GM12878 (cell line): Measurements from ENCODE around the gene EZH2. TPM values are rescaled to one million over a fixed set of nuclear protein-coding genes. Genes with fewer than 3 reads are reported as not detected.
A peak's percentile ranks its signal among the peaks of the same experiment; 100 is the strongest.

Experiments used
- ATF2 ChIP-seq: IDR thresholded peaks from 2 replicates; pipeline ENCODE4 v1.6.1; 2012; ENCODE audit warnings: low read length, inconsistent platforms
- BCLAF1 ChIP-seq: fragments of 450-650 bp; IDR thresholded peaks from 2 replicates; pipeline ENCODE4 v1.6.1; 2017; ENCODE audit warnings: antibody characterized with exemption, mild to moderate bottlenecking, moderate library complexity
- CBFB ChIP-seq: IDR thresholded peaks from 2 replicates; pipeline ENCODE4 v1.6.1; 2016; ENCODE audit warnings: antibody characterized with exemption, low read depth
- EP300 ChIP-seq, 2 experiments: fragments of 150-350 bp in 1 of 2; IDR thresholded peaks; 2 replicates each; pipeline ENCODE4 v1.6.1; 2011 to 2012; ENCODE audit warnings: low read depth in 2 of 2, low read length in 2 of 2, borderline replicate concordance in 1 of 2, improper control_type of control experiment in 1 of 2, inconsistent platforms in 1 of 2; ENCODE audit not compliant: control insufficient read depth in 1 of 2
- FOS ChIP-seq: IDR thresholded peaks from 3 replicates; pipeline ENCODE4 v1.6.1; 2011; ENCODE audit warnings: borderline replicate concordance; ENCODE audit not compliant: insufficient read length; ENCODE audit errors: extremely low read depth
- HCFC1 ChIP-seq: fragments of 150-350 bp; IDR thresholded peaks from 2 replicates; pipeline ENCODE4 v1.6.1; 2014; ENCODE audit warnings: low read length
- IRF3 ChIP-seq: fragments of 450-650 bp; IDR thresholded peaks from 2 replicates; pipeline ENCODE4 v1.6.1; 2014; ENCODE audit warnings: mild to moderate bottlenecking
- KAT2A ChIP-seq: conservative IDR thresholded peaks from 2 replicates; pipeline ENCODE4 v1.6.1; 2011; ENCODE audit warnings: low read depth, low read length; ENCODE audit not compliant: control insufficient read depth
- MYB ChIP-seq: fragments of 150-350 bp; IDR thresholded peaks from 2 replicates; pipeline ENCODE4 v1.6.1; 2014; ENCODE audit warnings: mild to moderate bottlenecking, low read depth, low read length, borderline replicate concordance
- NFIC ChIP-seq: IDR thresholded peaks from 2 replicates; pipeline ENCODE4 v1.6.1; 2012; ENCODE audit warnings: low read depth, mild to moderate bottlenecking, inconsistent platforms, low read length, moderate library complexity
- NFYB ChIP-seq: IDR thresholded peaks from 2 replicates; pipeline ENCODE4 v1.6.1; 2011; ENCODE audit warnings: low read depth, mild to moderate bottlenecking, low read length, improper control_type of control experiment, moderate library complexity; ENCODE audit not compliant: insufficient read depth
- PAX5 ChIP-seq: IDR thresholded peaks from 2 replicates; pipeline ENCODE4 v1.6.1; 2011; ENCODE audit warnings: low read depth, low read length, borderline replicate concordance
- PML ChIP-seq: IDR thresholded peaks from 2 replicates; pipeline ENCODE4 v1.6.1; 2012; ENCODE audit warnings: low read length, inconsistent platforms
- RAD51 ChIP-seq: fragments of 450-650 bp; IDR thresholded peaks from 2 replicates; pipeline ENCODE4 v1.6.1; 2016; ENCODE audit warnings: moderate library complexity, mild to moderate bottlenecking, inconsistent platforms
- RBBP5 ChIP-seq: fragments of 200-600 bp; sonication (generic); conservative IDR thresholded peaks from 2 replicates; pipeline ENCODE4 v1.6.1; 2016
- RCOR1 ChIP-seq: conservative IDR thresholded peaks from 2 replicates; pipeline ENCODE4 v1.6.1; 2012; ENCODE audit warnings: low read depth, low read length, improper control_type of control experiment
- RFX5 ChIP-seq: IDR thresholded peaks from 2 replicates; pipeline ENCODE4 v1.6.1; 2011; ENCODE audit warnings: low read depth, low read length, improper control_type of control experiment
- SIX5 ChIP-seq: IDR thresholded peaks from 2 replicates; pipeline ENCODE4 v1.6.1; 2011; ENCODE audit warnings: mild to moderate bottlenecking, low read depth, low read length, moderate library complexity; ENCODE audit not compliant: severe bottlenecking
- SREBF2 ChIP-seq: IDR thresholded peaks from 2 replicates; pipeline ENCODE4 v1.6.1; 2012; ENCODE audit warnings: mild to moderate bottlenecking, low read length
- STAT3 ChIP-seq: IDR thresholded peaks from 2 replicates; pipeline ENCODE4 v1.6.1; 2011; ENCODE audit warnings: low read depth, low read length, improper control_type of control experiment
- SUPT20H ChIP-seq: IDR thresholded peaks from 2 replicates; pipeline ENCODE4 v1.6.1; 2011; ENCODE audit warnings: low read depth, mild to moderate bottlenecking, low read length, moderate library complexity, borderline replicate concordance; ENCODE audit not compliant: control insufficient read depth
- ZNF687 ChIP-seq: fragments of 450-650 bp; IDR thresholded peaks from 2 replicates; pipeline ENCODE4 v1.6.1; 2017; ENCODE audit warnings: mild to moderate bottlenecking, moderate library complexity
- polyA plus RNA-seq, 11 experiments: library from polyadenylated mRNA; depleted of rRNA in 4 of 11; unstranded in 6 of 11; stranded (reverse) in 5 of 11; fragments of >200 nt; fragmentation: Nextera tagmentation in 4 of 11; fragmentation: Illumina TruSeq in 1 of 11; extraction: Ambion mirVana in 4 of 11; extraction: Trizol in 1 of 11; gene quantifications; 1 replicate in 1 of 11; 2 replicates in 10 of 11; pipeline versions ENCODE4 v1.2.1 to v1.2.3, GENCODE V29; 2011 to 2016; ENCODE audit warnings: inconsistent platforms in 2 of 11, missing spikeins in 2 of 11, low read depth in 1 of 11
- total RNA-seq, 4 experiments: library from RNA; depleted of rRNA in 3 of 4; stranded (reverse); fragments of >200 nt in 3 of 4; fragmentation: Illumina TruSeq in 1 of 4; extraction: Trizol in 1 of 4; gene quantifications; 2 replicates each; pipeline versions ENCODE4 v1.2.1 to v1.2.3, GENCODE V29; 2013 to 2021

EZH2 gene
- total and polyA plus RNA-seq, 10 of the 15 experiments (the other 5 are each of a cell fraction or from before 2014, with no cell fraction given) = 19.4 to 69.6 (median 40.8) TPM

GRCh38 chr7:148914208-148914777 lies 30.2 kb upstream of the EZH2 start (continued):
- TF ChIP-seq RAD51 (no peak), EP300 (IDR thresholded peaks at IDR 0.05; ENCODE audit: borderline replicate concordance in 1 of 2, control insufficient read depth in 1 of 2, low read depth in 2 of 2, low read length in 2 of 2) (no peak), SUPT20H (no peak), KAT2A (no peak), RFX5 (no peak), PAX5 (peak; percentile 11; the same call in 1 of the 2 replicates), MYB (no peak), NFIC (peak; percentile 82), NFYB (no peak), STAT3 (no peak), ATF2 (peak; percentile 85), SIX5 (no peak), HCFC1 (no peak), RCOR1 (no peak), SREBF2 (no peak), PML (no peak), RBBP5 (no peak), ZNF687 (no peak), IRF3 (no peak), BCLAF1 (no peak), FOS (no peak), CBFB (no peak)
